GM18507 (cell line): ENCODE data around the gene TBRG1.

Experiments
- DNase-seq: peaks from one replicate; pipeline ENCODE4 v3.0.0; 2011; ENCODE audit warnings: low read depth; ENCODE audit not compliant: insufficient read length; ENCODE audit errors: extremely low spot score
- FAIRE-seq: peaks from 2 replicates; lab custom pipeline; 2011; peaks lifted over from hg19 to GRCh38; lab: Jason Lieb, UNC

The TBRG1 gene

GRCh38 chr11:124612045-124612444 lies 10.6 kb upstream of the TBRG1 start:
- DNase-seq (no peak), FAIRE-seq (no peak)

GRCh38 chr11:124612567-124613246 lies 10.0 kb upstream of the TBRG1 start:
- FAIRE-seq: no peak

GRCh38 chr11:124618863-124619262 lies 3.8 kb upstream of the TBRG1 start:
- FAIRE-seq: no peak

More at GRCh38 chr11:124612567-124613246, 10.0 kb upstream of the TBRG1 start:
- DNase-seq: no peak

GRCh38 chr11:124623861-124624525 lies 1.3 kb downstream of the TBRG1 start:
- DNase-seq (no peak), FAIRE-seq (no peak)

More at GRCh38 chr11:124618863-124619262, 3.8 kb upstream of the TBRG1 start:
- DNase-seq: no peak

GRCh38 chr11:124625504-124626168 lies 3.0 kb downstream of the TBRG1 start:
- FAIRE-seq: no peak
- no peak for DNase-seq

- FAIRE-seq (no peak), DNase-seq (no peak)
Measured at GRCh38 chr11:124627546-124627945, 4.9 kb downstream of the TBRG1 start.

- FAIRE-seq (no peak), DNase-seq (no peak)
Measured at GRCh38 chr11:124629961-124630360, 7.3 kb downstream of the TBRG1 start.

GRCh38 chr11:124633355-124633754 lies 10.7 kb downstream of the TBRG1 start:
- DNase-seq: no peak
- FAIRE-seq: no peak

GRCh38 chr11:124635932-124636331 lies 13.3 kb downstream of the TBRG1 start:
- FAIRE-seq: no peak

GRCh38 chr11:124638500-124638899 lies 15.8 kb downstream of the TBRG1 start:
- DNase-seq (no peak), FAIRE-seq (no peak)

More at GRCh38 chr11:124635932-124636331, 13.3 kb downstream of the TBRG1 start:
- DNase-seq: no peak

GRCh38 chr11:124639186-124639585 lies 16.5 kb downstream of the TBRG1 start:
- FAIRE-seq: no peak
- no peak for DNase-seq

GRCh38 chr11:124640666-124641065 lies 18.0 kb downstream of the TBRG1 start:
- DNase-seq (no peak), FAIRE-seq (no peak)

GRCh38 chr11:124642628-124643027 lies 20.0 kb downstream of the TBRG1 start:
- no peak for FAIRE-seq
- no peak for DNase-seq

- FAIRE-seq (no peak), DNase-seq (no peak)
Measured at GRCh38 chr11:124643042-124643604, 20.5 kb downstream of the TBRG1 start.

GRCh38 chr11:124643605-124644425 lies 21.2 kb downstream of the TBRG1 start:
- DNase-seq (no peak), FAIRE-seq (no peak)

GRCh38 chr11:124644426-124645280 lies 22.0 kb downstream of the TBRG1 start:
- peak; percentile 82 for FAIRE-seq
- no peak for DNase-seq

- FAIRE-seq: no peak
- DNase-seq: no peak
Measured at GRCh38 chr11:124646148-124646547, 23.5 kb downstream of the TBRG1 start.

GRCh38 chr11:124648610-124649009 lies 25.9 kb downstream of the TBRG1 start:
- FAIRE-seq: no peak
- no peak for DNase-seq
